Measurements from ENCODE around the gene RNF144B.

DNA sequence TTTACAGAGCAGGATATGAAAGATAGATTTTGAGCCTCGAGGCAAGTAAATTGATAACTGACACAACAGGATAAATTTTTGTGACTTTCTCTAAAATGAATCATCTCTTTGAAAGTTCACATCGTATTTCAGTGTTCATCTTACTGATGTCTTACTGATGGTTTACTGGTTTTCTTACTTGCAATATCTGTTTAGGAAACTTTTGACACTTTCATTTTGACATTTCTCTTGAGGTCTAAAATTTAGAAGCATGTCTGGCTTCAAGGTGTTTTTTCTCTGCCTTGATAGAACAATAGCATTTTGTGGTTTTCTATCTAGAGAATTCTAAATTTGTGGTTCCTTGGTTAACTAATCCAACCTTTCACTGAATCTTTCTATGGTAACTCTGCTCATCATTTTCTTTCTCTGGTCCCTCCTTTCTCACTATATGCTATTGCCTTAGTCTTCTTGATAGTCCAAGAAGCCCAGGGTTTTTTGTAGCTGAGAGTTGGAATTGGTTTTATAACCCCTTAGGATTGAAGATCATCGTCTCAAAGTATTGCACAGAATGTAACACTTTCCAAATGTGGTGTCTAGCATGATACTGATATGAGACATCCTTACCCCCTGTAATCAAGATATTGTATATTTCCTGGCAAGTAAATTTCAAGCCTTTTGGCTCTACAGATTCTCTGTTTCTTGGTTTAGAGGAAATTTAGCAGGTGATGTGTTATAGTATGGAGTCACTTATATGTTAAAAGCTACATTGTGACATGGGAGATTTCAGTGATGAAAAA is 98.7 kb downstream of the RNF144B start:
- no peak for TF ChIP-seq ZNF512 (CRISPR knock-in tag; IDR thresholded peaks at IDR 0.05; ENCODE audit: borderline replicate concordance)
- no peak for TF ChIP-seq SP1 (CRISPR knock-in tag; conservative IDR thresholded peaks at IDR 0.05)
- no peak for TF ChIP-seq CTCF (IDR thresholded peaks at IDR 0.05)
- no peak for TF ChIP-seq JUN (CRISPR knock-in tag; IDR thresholded peaks at IDR 0.05)

All from WTC11 (cell line).